Activated CD4-positive, alpha-beta T cell treated with anti-CD3 and anti-CD28 coated beads, Interleukin-2, amount 10 ng/mL, durations not matched to agents 24 days and 14 days (primary cell): Measurements from ENCODE around the gene ASCL3. TPM values are rescaled to one million over a fixed set of nuclear protein-coding genes. Genes with fewer than 3 reads are reported as not detected.
"Not testable (repeated sequence)": the region's sequence is repeated elsewhere in the genome, so short reads cannot be mapped to it uniquely, and the experiment has no call there.

Experiments
- DNase-seq: peaks from one replicate; pipeline ENCODE4 v3.0.0; 2022
- H3K27ac Mint-ChIP-seq: one replicate; pipeline ENCODE4 v1.8.0; 2022; ENCODE audit warnings: mild to moderate bottlenecking, mixed read lengths
- H3K27me3 Mint-ChIP-seq: one replicate; pipeline ENCODE4 v1.8.0; 2022; ENCODE audit warnings: mixed read lengths
- H3K36me3 Mint-ChIP-seq: one replicate; pipeline ENCODE4 v1.8.0; 2022; ENCODE audit warnings: low read depth, mild to moderate bottlenecking, mixed read lengths
- H3K4me1 Mint-ChIP-seq: one replicate; pipeline ENCODE4 v1.8.0; 2021; ENCODE audit warnings: mixed read lengths
- H3K4me3 Mint-ChIP-seq: one replicate; pipeline ENCODE4 v1.8.0; 2022; ENCODE audit warnings: mild to moderate bottlenecking, moderate library complexity, mixed read lengths
- H3K9me3 Mint-ChIP-seq: one replicate; pipeline ENCODE4 v1.8.0; 2021; ENCODE audit warnings: mixed read lengths
- intact Hi-C: fragments of 100-400 bp; cut with micrococcal nuclease; formaldehyde crosslinking; loops from one replicate; pipeline ENCODE4 v1.15.1; 2023
- total RNA-seq: library from RNA; stranded (reverse); gene quantifications from 2 replicates; pipeline ENCODE4 v1.2.3, GENCODE V29; 2022

ASCL3 gene
- total RNA-seq, 1 donor from 2014 or later = not detected

- peaks cover 14% of the 10 kb centered on the region for H3K27me3 Mint-ChIP-seq
- intact Hi-C loops = loop anchor here (1.0 to 5.0 kb wide), 5 partner anchors 53 to 222 kb away; partner anchors contain the start of genes NRIP3 and TMEM9B
- no peaks in the 10 kb centered on the region for H3K9me3 Mint-ChIP-seq
- H3K4me3 Mint-ChIP-seq = peak within 1 kb of the TSS; percentile 89
- DNase-seq = peak; percentile 94
- peaks cover 39% of the 10 kb centered on the region for H3K4me1 Mint-ChIP-seq
- peak within 1 kb of the TSS; percentile 87 for H3K27ac Mint-ChIP-seq
- H3K36me3 Mint-ChIP-seq = peaks cover 9% of the 10 kb centered on the region
Measured at GRCh38 chr11:8911029-8911823, 31.6 kb downstream of the ASCL3 start, which contains the start of gene AKIP1. TSS of gene AKIP1 (plus strand) at chr11:8911189. CDS start at chr11:8911450, 261 bp downstream.

GRCh38 chr11:8910649-8911026 is 32.2 kb downstream of the ASCL3 start:
- Mint-ChIP-seq H3K27ac (no peak overlapping the region), H3K4me3 (peak overlapping the region; percentile 89), H3K36me3 (peaks cover 7% of the 10 kb centered on the region), H3K27me3 (peaks cover 14% of the 10 kb centered on the region), H3K9me3 (no peaks in the 10 kb centered on the region), H3K4me1 (peaks cover 39% of the 10 kb centered on the region)
- DNase-seq = no peak
- intact Hi-C loops = loop anchor here (1.0 to 5.0 kb wide), 5 partner anchors 54 to 222 kb away; partner anchors contain the start of genes NRIP3 and TMEM9B

DNA sequence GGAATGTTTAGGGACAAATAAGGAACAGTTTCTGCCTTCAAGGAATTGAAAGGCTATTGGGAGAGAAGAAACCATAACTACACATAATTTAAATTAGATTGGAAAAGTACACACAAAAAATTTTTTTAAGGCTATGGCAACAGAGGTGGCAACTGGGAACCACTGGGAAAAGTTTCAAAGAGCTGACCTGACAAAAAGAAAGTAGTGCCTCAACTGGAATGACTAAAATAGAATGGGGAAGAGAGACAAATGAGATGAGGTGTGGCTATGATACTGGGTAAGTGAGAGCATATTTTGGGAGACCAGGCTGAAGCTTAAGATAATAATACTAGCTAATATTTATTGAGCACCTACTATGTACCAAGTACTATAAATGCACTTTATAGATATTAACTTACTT is 34.7 kb downstream of the ASCL3 start:
- Mint-ChIP-seq H3K27ac (no peak overlapping the region), H3K9me3 (peaks cover 3% of the 10 kb centered on the region), H3K4me3 (no peak overlapping the region), H3K36me3 (no peaks in the 10 kb centered on the region), H3K4me1 (peaks cover 22% of the 10 kb centered on the region), H3K27me3 (peaks cover 24% of the 10 kb centered on the region)
- DNase-seq = peak; percentile 34
- intact Hi-C loops = no loop called here

- Mint-ChIP-seq H3K4me1 (peaks cover 18% of the 10 kb centered on the region), H3K4me3 (no peak overlapping the region), H3K27ac (no peak overlapping the region), H3K27me3 (peaks cover 26% of the 10 kb centered on the region), H3K9me3 (peaks cover 3% of the 10 kb centered on the region), H3K36me3 (no peaks in the 10 kb centered on the region)
- intact Hi-C loops = no loop called here
- no peak for DNase-seq
Measured at GRCh38 chr11:8907116-8907515, 35.7 kb downstream of the ASCL3 start.

- intact Hi-C loops = no loop called here
- no peak overlapping the region for H3K4me3 Mint-ChIP-seq
- peaks cover 9% of the 10 kb centered on the region for H3K9me3 Mint-ChIP-seq
- no peaks in the 10 kb centered on the region for H3K36me3 Mint-ChIP-seq
- H3K27me3 Mint-ChIP-seq = peaks cover 30% of the 10 kb centered on the region
- H3K27ac Mint-ChIP-seq = no peak overlapping the region
- DNase-seq = no peak
- H3K4me1 Mint-ChIP-seq = peaks cover 18% of the 10 kb centered on the region
Measured at GRCh38 chr11:8905528-8906165, 37.2 kb downstream of the ASCL3 start.

- peaks cover 15% of the 10 kb centered on the region for H3K27me3 Mint-ChIP-seq
- DNase-seq = no peak
- no peaks in the 10 kb centered on the region for H3K4me1 Mint-ChIP-seq
- peaks cover 23% of the 10 kb centered on the region for H3K9me3 Mint-ChIP-seq
- no peaks in the 10 kb centered on the region for H3K36me3 Mint-ChIP-seq
- H3K4me3 Mint-ChIP-seq = no peak overlapping the region
- intact Hi-C loops = no loop called here
- H3K27ac Mint-ChIP-seq = no peak overlapping the region
Measured at GRCh38 chr11:8899119-8899753, 43.6 kb downstream of the ASCL3 start.

GRCh38 chr11:8891185-8891584 is 51.6 kb downstream of the ASCL3 start:
- intact Hi-C loops, H3K4me3 Mint-ChIP-seq: not testable (repeated sequence)

More at GRCh38 chr11:8891185-8891584, 51.6 kb downstream of the ASCL3 start:
- DNase-seq, H3K9me3 Mint-ChIP-seq, H3K27ac Mint-ChIP-seq, H3K4me1 Mint-ChIP-seq, H3K36me3 Mint-ChIP-seq: not testable (repeated sequence)
- peaks cover 24% of the 10 kb centered on the region for H3K27me3 Mint-ChIP-seq

Other genes starting within 250 kb of the ASCL3 start
- 25.1 and 31.7 TPM in 2 replicates for gene AKIP1, start 31.8 kb downstream of the ASCL3 start, total RNA-seq
- not detected in 2 replicates for gene C11orf16, start 10.1 kb downstream of the ASCL3 start, total RNA-seq
- gene TMEM9B, start 21.4 kb upstream of the ASCL3 start, total RNA-seq = 25.2 and 26.5 TPM in 2 replicates
- gene NRIP3, start 61.0 kb upstream of the ASCL3 start, total RNA-seq = 4.8 and 5.3 TPM in 2 replicates
- gene SCUBE2, start 148.6 kb upstream of the ASCL3 start, total RNA-seq = 0.19 TPM in 1 of 2 replicates, not detected in the other